COLO829 (cell line): ENCODE data around the gene CCL13.
"Not testable (repeated sequence)": the region's sequence is repeated elsewhere in the genome, so short reads cannot be mapped to it uniquely, and the experiment has no call there.

Experiments
- DNase-seq: peaks from one replicate; pipeline ENCODE4 v3.0.0; 2012; ENCODE audit warnings: low spot score

CCL13 gene

GRCh38 chr17:34356194-34356593 is at the start of gene CCL13:
CCL13 (plus strand) TSS chr17:34356480; CDS start chr17:34356527, 47 bp downstream.
- DNase-seq: no peak

- DNase-seq: no peak
Observed at GRCh38 chr17:34307110-34307509, 49.2 kb upstream of the CCL13 start.

GRCh38 chr17:34308371-34308770 is 47.9 kb upstream of the CCL13 start:
- no peak for DNase-seq

GRCh38 chr17:34311291-34311690 is 45.0 kb upstream of the CCL13 start:
- no peak for DNase-seq

GRCh38 chr17:34312080-34312479 is 44.2 kb upstream of the CCL13 start:
- DNase-seq: no peak

GRCh38 chr17:34313164-34313563 is 43.1 kb upstream of the CCL13 start:
- DNase-seq: no peak

GRCh38 chr17:34314279-34314678 is 42.0 kb upstream of the CCL13 start:
- no peak for DNase-seq

GRCh38 chr17:34318474-34318873 is 37.8 kb upstream of the CCL13 start:
- no peak for DNase-seq

GRCh38 chr17:34319039-34319483 is 37.2 kb upstream of the CCL13 start, which contains the start of gene CCL8:
CCL8 (plus strand) TSS chr17:34319435; CDS start chr17:34319502, 67 bp downstream.
- no peak for DNase-seq

GRCh38 chr17:34321964-34322363 is 34.3 kb upstream of the CCL13 start:
- no peak for DNase-seq

GRCh38 chr17:34327580-34327979 is 28.7 kb upstream of the CCL13 start:
- not testable (repeated sequence) for DNase-seq

- DNase-seq: no peak
Observed at GRCh38 chr17:34337701-34338100, 18.6 kb upstream of the CCL13 start.

- no peak for DNase-seq
Observed at GRCh38 chr17:34339138-34339770, 17.0 kb upstream of the CCL13 start.

- DNase-seq: no peak
Observed at GRCh38 chr17:34341916-34342315, 14.4 kb upstream of the CCL13 start.

- no peak for DNase-seq
Observed at GRCh38 chr17:34347063-34347462, 9.2 kb upstream of the CCL13 start.

GRCh38 chr17:34349751-34350150 is 6.5 kb upstream of the CCL13 start:
- DNase-seq: no peak

GRCh38 chr17:34351096-34351495 is 5.2 kb upstream of the CCL13 start:
- DNase-seq: no peak

GRCh38 chr17:34352191-34352590 is 4.1 kb upstream of the CCL13 start:
- DNase-seq: no peak

GRCh38 chr17:34354637-34355036 is 1.6 kb upstream of the CCL13 start:
- no peak for DNase-seq

- DNase-seq: no peak
Observed at GRCh38 chr17:34357398-34357797, 1.1 kb downstream of the CCL13 start.

- no peak for DNase-seq
Observed at GRCh38 chr17:34358631-34359030, 2.4 kb downstream of the CCL13 start.

- no peak for DNase-seq
Observed at GRCh38 chr17:34360601-34361270, 4.5 kb downstream of the CCL13 start.

GRCh38 chr17:34361478-34362061 is 5.3 kb downstream of the CCL13 start:
- DNase-seq: peak; percentile 91
